PC-3 (cell line): ENCODE measurements around the gene USP32.

ENCODE experiments used
- CTCF ChIP-seq: fragments of 300-600 bp; sonication (generic); conservative IDR thresholded peaks from 2 replicates; pipeline ENCODE4 v1.5.1; 2017; ENCODE audit warnings: antibody characterized with exemption, low read depth, mild to moderate bottlenecking, low read length
- EZH2 ChIP-seq: fragments of 300-600 bp; sonication (generic); IDR thresholded peaks from one replicate; pipeline ENCODE4 v1.6.1; 2017; ENCODE audit warnings: antibody characterized with exemption, mild to moderate bottlenecking, low read length; ENCODE audit not compliant: unreplicated experiment

- TF ChIP-seq CTCF (no peak), EZH2 (no peak)
Measured at GRCh38 chr17:60410001-60410400, 18.1 kb upstream of the USP32 start.
